Measurements from ENCODE around the gene EML6. TPM values are rescaled to one million over a fixed set of nuclear protein-coding genes. Genes with fewer than 3 reads are reported as not detected.

EML6 gene
- total and polyA plus RNA-seq, 2 of the 8 experiments (the other 6 are each of a cell fraction or from before 2014, with no cell fraction given) = 1.2 to 1.6 TPM

- TF ChIP-seq ATF3 (IDR thresholded peaks at IDR 0.05; ENCODE audit: insufficient read depth, low read depth, low read length) (no peak), USF2 (IDR thresholded peaks at IDR 0.05; ENCODE audit: low read length) (no peak), JUN (IDR thresholded peaks at IDR 0.05; ENCODE audit: low read depth, low read length) (no peak), CTCF (IDR thresholded peaks at IDR 0.05; ENCODE audit: control extremely low read depth in 1 of 3, insufficient read depth in 1 of 3, low read depth in 1 of 3, low read length in 3 of 3) (no peak)
Measured at GRCh38 chr2:54876764-54877163, 153.3 kb downstream of the EML6 start (continued).
